ENCODE data around the gene SCN9A. TPM values are rescaled to one million over a fixed set of nuclear protein-coding genes. Genes with fewer than 3 reads are reported as not detected.

SCN9A gene
- total RNA-seq, 2 donors from 2014 or later: 3.8 to 4.5 TPM

DNA sequence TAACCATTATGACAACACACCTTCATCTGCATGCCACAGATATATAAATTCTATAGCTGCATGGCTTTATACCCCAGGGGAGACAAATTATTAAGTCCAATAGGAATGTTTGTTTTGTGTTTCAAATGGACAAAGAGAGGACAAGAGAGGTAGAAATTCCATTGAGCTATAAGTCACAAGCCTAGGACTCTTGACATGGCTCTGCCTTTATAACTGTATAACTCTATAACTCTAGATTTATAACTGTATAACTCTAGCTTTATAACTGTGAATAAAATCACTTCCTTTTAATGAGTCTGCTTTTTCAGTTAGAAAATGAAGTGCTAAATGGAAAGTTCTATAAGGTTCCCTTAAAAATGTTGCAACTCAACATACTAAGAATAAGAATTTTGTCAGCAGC, 106.4 kb downstream of the SCN9A start:
- TF ChIP-seq, protein P1, sequence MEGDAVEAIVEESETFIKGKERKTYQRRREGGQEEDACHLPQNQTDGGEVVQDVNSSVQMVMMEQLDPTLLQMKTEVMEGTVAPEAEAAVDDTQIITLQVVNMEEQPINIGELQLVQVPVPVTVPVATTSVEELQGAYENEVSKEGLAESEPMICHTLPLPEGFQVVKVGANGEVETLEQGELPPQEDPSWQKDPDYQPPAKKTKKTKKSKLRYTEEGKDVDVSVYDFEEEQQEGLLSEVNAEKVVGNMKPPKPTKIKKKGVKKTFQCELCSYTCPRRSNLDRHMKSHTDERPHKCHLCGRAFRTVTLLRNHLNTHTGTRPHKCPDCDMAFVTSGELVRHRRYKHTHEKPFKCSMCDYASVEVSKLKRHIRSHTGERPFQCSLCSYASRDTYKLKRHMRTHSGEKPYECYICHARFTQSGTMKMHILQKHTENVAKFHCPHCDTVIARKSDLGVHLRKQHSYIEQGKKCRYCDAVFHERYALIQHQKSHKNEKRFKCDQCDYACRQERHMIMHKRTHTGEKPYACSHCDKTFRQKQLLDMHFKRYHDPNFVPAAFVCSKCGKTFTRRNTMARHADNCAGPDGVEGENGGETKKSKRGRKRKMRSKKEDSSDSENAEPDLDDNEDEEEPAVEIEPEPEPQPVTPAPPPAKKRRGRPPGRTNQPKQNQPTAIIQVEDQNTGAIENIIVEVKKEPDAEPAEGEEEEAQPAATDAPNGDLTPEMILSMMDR (IDR thresholded peaks at IDR 0.05): no peak
- Histone ChIP-seq H3K9me3 (no peaks in the 10 kb centered on the region), H3K4me1 (ENCODE audit: control insufficient read depth in 1 of 2, low read depth in 2 of 2) (no peaks in the 10 kb centered on the region), H3K27me3 (replicated peaks; ENCODE audit: insufficient read depth) (no peaks in the 10 kb centered on the region), H3K4me3 (no peak overlapping the region), H3K27ac (no peak overlapping the region), H3K36me3 (no peaks in the 10 kb centered on the region)
- no peak for ATAC-seq (ENCODE audit: insufficient number of reproducible peaks, low FRiP score, low read depth)
- no peak for DNase-seq (ENCODE audit: low spot score)

DNA sequence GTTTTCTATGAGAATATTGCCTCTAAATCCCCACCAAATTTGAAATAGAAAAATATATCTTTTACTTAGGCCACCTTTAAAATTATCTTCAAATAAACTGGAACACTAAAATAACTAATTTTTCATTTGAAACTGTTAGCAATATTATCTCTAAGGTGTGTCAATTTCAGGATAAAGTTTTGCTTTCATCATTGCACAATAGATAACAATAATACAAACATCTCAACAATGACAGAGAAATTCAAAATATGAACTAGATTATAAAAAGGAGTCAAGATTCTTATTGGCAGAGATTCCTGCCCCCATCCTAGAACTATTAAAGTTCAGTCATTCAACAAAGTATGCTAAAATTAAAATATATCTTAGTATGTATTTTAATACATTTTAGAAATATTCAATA, 117.9 kb downstream of the SCN9A start:
- Histone ChIP-seq H3K4me3 (no peak overlapping the region), H3K9me3 (no peaks in the 10 kb centered on the region), H3K27ac (no peak overlapping the region), H3K27me3 (replicated peaks; ENCODE audit: insufficient read depth) (no peaks in the 10 kb centered on the region), H3K36me3 (no peaks in the 10 kb centered on the region), H3K4me1 (ENCODE audit: control insufficient read depth in 1 of 2, low read depth in 2 of 2) (no peaks in the 10 kb centered on the region)
- DNase-seq (ENCODE audit: low spot score) (no peak), ATAC-seq (ENCODE audit: insufficient number of reproducible peaks, low FRiP score, low read depth) (no peak)
- TF ChIP-seq, protein P1 (IDR thresholded peaks at IDR 0.05): no peak

DNA sequence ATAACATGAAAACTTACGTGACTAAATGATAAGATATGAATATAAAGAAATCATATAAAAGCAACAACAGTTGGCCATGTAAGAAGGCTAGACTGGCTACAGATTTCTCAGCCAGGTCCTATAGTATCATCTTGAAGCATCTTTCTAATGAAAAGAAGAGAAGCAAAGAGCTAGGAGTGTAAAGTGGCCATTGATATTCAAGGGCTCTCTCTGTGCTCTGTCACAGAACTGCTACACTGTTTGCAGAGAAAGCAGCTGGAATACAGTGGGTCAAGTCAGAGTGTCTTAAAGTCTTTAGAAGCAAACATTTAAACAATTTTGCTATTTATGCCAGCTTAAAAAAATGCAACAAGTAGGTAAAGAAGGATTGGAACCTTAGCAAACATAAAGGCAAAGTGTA, 118.8 kb downstream of the SCN9A start:
- Histone ChIP-seq H3K4me1 (ENCODE audit: control insufficient read depth in 1 of 2, low read depth in 2 of 2) (no peaks in the 10 kb centered on the region), H3K9me3 (no peaks in the 10 kb centered on the region), H3K27me3 (replicated peaks; ENCODE audit: insufficient read depth) (no peaks in the 10 kb centered on the region), H3K27ac (no peak overlapping the region), H3K4me3 (no peak overlapping the region), H3K36me3 (no peaks in the 10 kb centered on the region)
- no peak for ATAC-seq (ENCODE audit: insufficient number of reproducible peaks, low FRiP score, low read depth)
- no peak for DNase-seq (ENCODE audit: low spot score)
- TF ChIP-seq, protein P1 (IDR thresholded peaks at IDR 0.05): no peak

DNA sequence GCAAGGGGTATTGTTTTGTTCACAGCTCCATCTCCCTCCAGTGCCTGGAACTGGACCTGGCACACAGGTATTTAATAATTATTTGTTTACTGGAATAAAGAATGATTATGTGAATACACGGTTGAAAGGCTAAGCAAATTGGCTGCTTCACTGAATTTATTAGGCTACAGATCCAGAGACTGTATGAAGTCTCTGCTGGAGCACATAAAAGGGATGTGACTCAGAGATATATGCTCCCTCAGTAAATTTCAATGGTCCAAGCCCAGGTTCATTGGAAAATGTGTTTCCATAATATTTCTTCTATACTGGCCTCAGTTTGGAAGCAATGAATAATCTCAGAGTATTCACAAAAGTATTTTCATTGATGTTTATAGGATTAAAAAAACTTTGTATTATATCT, 126.4 kb downstream of the SCN9A start:
- ATAC-seq (ENCODE audit: insufficient number of reproducible peaks, low FRiP score, low read depth) (no peak), DNase-seq (ENCODE audit: low spot score) (no peak)
- Histone ChIP-seq H3K27me3 (replicated peaks; ENCODE audit: insufficient read depth) (no peaks in the 10 kb centered on the region), H3K4me1 (ENCODE audit: control insufficient read depth in 1 of 2, low read depth in 2 of 2) (no peaks in the 10 kb centered on the region), H3K9me3 (no peaks in the 10 kb centered on the region), H3K36me3 (no peaks in the 10 kb centered on the region), H3K27ac (no peak overlapping the region), H3K4me3 (no peak overlapping the region)
- TF ChIP-seq, protein P1 (IDR thresholded peaks at IDR 0.05): no peak

DNA sequence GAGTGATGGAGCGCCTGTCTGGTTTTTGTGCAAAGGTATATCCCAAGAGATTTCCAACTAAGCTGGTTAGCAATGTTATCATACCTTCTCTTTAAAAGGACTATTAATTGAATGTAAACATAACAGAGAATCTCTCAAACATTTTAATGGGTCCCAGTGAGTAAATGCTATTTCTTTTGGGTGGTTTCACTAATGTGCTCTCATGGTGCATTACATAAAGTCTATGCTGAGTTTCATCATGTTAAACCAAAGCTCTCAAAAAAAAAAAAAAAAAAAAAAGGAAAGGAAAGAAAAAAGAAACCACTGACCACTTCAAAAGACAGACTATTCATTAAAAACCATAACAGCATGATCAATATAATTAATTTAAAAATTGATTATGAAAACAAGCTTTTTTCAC, 128.8 kb downstream of the SCN9A start:
- H3K27me3 ChIP-seq (replicated peaks; ENCODE audit: insufficient read depth): no peaks in the 10 kb centered on the region
- TF ChIP-seq, protein P1 (IDR thresholded peaks at IDR 0.05): no peak
- H3K4me3 ChIP-seq: no peak overlapping the region
- DNase-seq (ENCODE audit: low spot score): no peak
- H3K36me3 ChIP-seq: no peaks in the 10 kb centered on the region
- H3K9me3 ChIP-seq: no peaks in the 10 kb centered on the region
- no peaks in the 10 kb centered on the region for H3K4me1 ChIP-seq (ENCODE audit: control insufficient read depth in 1 of 2, low read depth in 2 of 2)
- no peak for ATAC-seq (ENCODE audit: insufficient number of reproducible peaks, low FRiP score, low read depth)
- H3K27ac ChIP-seq: no peak overlapping the region
